ENCODE data around the gene R3HDM2.

DNA sequence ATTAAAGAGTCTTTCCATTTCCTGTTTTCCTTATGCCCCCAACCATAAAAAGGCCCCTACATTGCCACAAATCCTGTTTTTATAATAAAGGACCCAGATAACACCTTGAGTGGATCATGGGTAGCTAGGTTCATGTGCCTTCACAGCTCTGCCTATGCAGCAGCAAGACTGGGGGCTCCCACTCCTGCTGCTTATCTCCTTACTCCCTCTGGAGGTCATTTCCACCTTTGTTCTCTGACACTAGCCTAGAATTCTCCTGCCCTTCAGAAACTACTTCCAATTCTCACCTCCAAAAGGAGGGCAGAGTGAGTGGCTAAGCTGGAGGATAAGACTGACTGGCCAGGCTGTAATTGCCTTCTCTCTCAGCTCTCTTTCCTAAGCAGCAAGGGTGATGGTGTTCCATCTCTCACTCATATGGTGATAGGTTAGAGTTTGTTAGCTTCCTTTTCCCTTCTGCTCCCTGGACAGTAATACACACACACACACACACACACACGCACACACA is 159.8 kb downstream of the R3HDM2 start:
- TF ChIP-seq, protein P1, sequence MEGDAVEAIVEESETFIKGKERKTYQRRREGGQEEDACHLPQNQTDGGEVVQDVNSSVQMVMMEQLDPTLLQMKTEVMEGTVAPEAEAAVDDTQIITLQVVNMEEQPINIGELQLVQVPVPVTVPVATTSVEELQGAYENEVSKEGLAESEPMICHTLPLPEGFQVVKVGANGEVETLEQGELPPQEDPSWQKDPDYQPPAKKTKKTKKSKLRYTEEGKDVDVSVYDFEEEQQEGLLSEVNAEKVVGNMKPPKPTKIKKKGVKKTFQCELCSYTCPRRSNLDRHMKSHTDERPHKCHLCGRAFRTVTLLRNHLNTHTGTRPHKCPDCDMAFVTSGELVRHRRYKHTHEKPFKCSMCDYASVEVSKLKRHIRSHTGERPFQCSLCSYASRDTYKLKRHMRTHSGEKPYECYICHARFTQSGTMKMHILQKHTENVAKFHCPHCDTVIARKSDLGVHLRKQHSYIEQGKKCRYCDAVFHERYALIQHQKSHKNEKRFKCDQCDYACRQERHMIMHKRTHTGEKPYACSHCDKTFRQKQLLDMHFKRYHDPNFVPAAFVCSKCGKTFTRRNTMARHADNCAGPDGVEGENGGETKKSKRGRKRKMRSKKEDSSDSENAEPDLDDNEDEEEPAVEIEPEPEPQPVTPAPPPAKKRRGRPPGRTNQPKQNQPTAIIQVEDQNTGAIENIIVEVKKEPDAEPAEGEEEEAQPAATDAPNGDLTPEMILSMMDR (IDR thresholded peaks at IDR 0.05; ENCODE audit: insufficient read depth, low read depth, low read length) = no peak
- TF ChIP-seq EZH2 (IDR thresholded peaks at IDR 0.05; ENCODE audit: insufficient read depth, low read length) = no peak

Measured in astrocyte (in vitro differentiated cells and primary cell).